HG03280 (cell line): ENCODE data around the gene PUDP.
"Not testable (repeated sequence)": the region's sequence is repeated elsewhere in the genome, so short reads cannot be mapped to it uniquely, and the experiment has no call there.

Experiments
- ATAC-seq: cut with Tn5 transposase; IDR thresholded peaks from one replicate; pipeline ENCODE4 v1.9.1; 2021; ENCODE audit warnings: mild to moderate bottlenecking, moderate library complexity; ENCODE audit not compliant: unreplicated experiment

The PUDP gene

DNA sequence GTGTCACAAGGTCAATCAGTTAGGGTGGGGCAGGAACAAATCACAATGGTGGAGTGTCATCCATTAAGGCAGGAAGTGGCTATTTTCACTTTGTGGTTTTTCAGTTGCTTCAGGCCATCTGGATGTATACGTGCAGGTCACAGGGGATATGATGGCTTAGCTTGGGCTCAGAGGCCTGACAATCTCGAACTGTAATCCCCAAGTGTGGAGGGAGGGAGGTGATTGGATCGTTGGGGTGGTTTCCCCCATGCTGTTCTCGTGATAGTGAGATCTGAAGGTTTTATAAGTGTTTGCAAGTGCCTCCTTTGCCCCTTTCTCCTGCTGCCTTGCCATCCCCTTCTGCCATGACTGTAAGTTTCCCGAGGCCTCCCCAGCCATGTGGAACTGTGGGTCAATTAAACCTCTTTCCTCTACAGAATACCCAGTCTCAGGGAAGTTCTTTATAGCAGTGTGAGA, 37.1 kb downstream of the PUDP start:
- ATAC-seq = peak; percentile 51

DNA sequence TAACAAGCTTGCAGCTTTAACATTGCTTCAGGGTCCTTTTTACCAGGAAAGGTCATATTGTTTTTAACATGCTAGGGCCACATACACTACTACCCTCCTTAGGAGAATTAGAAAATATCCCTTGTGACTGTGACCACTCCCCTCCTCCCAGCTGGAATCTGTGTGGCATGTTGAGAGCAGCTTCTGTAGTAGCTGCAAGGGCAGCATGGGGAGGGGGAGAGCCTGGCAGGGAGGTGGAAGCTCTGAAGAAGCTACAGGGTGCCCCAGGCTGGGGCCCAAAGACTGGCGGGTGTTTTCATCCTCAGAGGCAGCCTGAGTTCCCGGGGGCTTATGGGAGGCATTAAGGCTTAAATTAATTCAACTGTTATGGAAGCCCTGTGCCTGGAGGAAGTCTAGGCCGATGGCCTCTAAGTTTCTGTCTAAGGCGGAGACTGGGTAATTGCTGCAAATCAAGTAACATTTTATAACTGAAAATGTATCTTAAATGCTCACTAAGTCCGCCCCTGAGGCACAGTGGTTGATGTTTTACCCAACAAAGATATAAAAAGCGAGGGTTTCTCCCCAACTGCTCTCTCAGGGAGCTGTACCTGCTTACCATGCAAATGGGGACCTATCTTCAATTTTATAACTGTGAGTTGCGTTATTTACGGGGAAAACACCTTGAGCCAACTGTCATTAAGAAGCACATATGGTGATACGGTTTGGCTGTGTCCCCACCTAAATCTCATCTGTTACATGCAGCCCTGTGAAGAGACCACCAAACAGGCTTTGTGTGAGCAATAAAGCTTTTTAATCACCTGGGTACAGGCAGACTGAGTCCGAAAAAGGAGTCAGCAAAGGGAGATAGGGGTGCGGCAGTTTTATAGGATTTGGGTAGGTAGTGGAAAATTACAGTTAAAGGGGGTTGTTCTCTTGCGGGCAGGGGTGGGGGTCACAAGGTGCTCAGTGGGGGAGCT, 37.8 kb downstream of the PUDP start:
- ATAC-seq = peak; percentile 69

DNA sequence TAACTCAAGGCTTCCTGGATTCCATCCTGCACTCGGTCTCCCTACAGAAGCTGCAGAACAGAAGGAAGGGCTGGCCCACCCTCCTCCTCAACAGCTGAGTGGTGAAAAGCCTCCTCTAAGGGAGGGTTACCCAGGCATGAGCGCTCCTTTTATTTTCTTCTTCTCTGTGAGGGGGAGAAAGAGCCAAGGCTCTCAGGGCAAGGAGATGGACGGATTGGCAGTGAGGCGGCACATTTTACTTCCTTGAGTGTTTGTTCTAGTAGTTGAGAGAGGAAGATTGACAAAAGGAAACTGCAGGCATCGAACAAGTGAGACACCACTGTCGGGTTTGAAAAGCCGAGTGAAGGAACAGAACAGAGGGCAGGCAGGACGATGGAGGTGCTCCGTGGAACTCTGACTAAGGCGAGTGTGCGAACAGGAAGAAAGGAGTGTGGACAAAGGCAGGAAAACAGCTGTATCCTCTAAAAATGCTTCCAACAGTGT, 38.9 kb downstream of the PUDP start:
- ATAC-seq = no peak

DNA sequence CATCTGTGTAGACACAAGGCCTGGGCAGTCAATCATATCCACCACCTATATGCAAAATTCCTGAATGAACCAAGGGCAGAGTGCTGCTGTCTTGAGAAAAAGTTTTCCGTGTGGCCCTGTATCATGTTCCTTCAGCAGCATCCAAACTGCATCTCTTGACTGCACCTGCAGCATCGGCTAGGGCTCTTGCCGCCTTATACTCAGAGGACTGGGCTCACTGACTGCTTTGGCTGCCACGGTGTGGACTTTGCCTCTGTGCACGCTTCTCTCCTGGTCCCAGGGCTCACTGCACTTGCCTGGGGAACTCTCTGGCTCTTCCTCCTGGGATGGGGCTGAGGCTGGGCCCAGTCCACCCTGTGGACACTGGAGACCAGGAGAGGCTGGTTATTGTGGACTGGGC, 39.9 kb downstream of the PUDP start:
- ATAC-seq = no peak

DNA sequence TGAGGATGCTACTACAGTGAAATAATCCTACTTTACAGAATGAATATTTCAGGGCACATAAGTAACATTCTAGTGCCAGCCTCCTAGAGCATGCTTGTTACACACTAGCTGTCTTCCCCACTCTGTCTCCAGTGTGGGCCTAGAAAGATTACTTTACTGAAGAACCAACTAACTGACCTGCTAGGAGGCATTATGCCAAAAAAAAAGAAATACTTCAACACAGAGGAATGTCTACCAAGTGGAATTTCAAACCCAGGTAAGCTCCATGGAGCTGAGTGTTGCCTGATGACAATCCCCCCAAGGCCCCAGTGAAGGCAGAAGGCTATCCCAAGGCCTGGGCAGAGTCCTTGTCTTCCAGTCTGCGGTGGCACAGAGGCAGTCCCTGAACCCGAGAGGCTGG, 41.3 kb downstream of the PUDP start:
- ATAC-seq = no peak

DNA sequence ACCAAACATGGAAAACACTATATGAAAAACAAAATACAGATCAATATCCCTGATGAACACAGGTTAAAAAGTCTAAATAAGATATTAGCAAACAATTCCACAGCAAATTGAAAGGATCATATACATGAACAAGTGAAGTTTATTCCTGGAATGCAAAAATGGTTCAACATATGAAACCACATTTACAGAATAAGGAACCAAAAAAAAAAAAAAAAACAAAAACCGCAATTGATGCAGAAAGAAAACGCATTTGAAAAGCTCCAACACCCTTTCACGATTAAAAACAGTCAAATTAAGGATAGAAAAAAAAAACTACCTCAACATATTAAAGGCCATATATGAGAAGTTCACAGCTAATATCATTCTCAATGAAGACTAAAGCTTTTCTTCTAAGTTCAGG, 45.8 kb downstream of the PUDP start:
- no peak for ATAC-seq

DNA sequence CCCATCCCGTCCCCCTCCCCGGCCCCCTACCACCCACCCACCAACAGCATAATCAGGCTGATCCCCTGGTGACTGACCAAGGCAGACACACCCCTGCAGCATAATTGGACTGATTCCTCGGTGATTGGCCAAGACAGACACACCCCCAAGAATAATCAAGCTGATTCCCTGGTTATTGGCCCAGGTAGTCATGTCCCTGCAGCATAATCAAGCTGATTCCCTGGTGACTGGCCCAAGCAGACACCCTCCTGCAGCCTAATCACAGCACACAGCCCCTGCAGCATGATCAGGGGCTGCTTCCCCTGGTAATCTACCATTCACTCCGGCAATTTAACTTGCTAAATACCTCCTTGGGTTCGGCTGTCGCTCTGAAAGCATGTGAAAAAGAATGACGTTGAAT, 47.9 kb downstream of the PUDP start:
- no peak for ATAC-seq

DNA sequence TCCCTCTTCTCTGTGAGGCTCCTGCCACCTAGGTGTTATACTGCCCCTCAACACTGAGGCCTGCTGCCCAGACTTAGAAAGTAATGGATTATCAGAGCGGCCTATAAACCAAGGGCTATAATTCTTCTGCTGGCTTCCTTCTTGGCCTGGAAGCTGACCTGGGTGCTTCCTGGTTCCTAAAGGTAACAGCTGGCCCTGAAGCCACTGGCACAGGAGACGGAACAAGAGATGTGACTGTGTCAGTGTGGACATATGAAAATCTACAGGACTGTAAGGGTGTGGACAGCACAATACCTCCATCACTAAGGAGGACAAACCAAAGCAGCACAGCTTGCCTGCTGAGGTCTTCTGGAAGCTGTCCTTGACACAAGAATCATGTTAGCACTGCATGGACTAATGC, 52.3 kb downstream of the PUDP start:
- ATAC-seq = not testable (repeated sequence)

DNA sequence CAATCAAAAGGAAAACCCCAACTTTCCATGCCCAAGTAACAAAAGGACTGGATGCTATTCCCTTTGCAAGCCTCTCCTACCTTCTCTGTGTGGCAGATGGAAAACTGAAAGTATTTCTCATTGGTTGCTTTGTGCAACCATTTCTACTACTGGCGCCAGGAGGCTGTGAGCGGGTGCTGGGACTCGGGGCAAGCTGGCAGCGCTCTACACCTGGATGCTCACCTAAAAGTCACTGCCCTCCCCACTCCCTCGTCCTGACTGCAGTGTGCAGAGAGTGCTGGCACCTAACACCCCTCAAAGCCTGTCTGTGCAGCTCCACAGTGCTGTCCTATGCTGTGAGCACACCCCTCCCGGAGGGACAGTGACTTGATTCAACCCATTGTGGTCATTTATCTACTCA, 54.6 kb downstream of the PUDP start:
- no peak for ATAC-seq

DNA sequence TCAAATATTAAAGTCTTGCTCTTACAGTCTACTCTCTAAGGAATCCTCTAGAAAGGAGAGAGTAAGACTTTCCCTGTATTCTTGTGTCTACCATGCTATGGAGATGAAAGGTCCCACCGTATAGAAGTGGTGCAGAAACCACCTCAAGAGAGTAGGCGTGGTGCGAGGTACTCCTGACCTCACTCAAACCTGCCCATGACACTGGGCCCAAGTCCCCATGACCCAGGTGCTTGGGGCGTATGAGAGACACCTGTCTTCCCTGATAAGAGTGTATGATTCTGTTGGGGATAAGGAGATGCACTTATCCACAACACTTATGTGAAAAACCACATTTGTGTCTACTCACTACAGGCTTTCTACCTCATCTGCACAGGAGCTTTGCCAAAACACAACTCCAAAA, 55.4 kb downstream of the PUDP start:
- ATAC-seq = no peak

DNA sequence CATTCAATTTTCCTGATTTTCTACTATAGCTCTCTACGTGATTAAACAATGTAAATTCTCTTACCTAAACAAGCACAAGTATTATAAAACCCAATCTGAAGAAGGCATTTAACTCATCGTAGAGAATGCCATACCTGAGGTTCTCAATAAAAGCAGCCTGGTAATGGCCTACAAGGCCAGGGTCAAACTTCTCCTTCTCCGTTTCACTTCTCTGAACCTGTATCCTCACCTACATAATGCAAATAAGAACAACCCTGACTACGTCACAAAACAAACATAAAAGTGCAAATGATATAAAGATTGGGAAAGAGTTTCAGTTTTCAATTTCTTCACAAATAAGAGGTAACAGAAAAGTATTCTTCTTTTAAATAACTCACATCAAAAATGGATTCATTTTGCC, 56.0 kb downstream of the PUDP start:
- ATAC-seq = no peak

DNA sequence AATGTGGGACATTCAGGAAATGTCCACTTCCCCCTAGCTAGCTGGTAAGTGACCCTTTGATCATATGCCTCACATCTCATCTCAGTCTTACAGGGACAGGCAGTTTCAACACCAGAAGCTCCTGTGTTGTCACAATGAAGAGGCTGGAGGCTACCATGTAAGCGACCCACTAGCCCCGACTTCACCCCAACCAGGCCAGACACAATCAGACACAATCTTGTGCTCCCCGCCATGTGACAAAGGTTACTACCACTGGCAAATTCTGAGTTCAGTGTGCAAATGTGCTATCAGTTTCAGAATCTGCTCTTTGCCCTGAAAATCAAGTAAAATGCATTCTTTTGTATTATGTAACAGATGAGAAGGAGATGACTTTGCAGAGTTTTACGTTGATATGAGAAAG, 57.3 kb downstream of the PUDP start:
- ATAC-seq = no peak

DNA sequence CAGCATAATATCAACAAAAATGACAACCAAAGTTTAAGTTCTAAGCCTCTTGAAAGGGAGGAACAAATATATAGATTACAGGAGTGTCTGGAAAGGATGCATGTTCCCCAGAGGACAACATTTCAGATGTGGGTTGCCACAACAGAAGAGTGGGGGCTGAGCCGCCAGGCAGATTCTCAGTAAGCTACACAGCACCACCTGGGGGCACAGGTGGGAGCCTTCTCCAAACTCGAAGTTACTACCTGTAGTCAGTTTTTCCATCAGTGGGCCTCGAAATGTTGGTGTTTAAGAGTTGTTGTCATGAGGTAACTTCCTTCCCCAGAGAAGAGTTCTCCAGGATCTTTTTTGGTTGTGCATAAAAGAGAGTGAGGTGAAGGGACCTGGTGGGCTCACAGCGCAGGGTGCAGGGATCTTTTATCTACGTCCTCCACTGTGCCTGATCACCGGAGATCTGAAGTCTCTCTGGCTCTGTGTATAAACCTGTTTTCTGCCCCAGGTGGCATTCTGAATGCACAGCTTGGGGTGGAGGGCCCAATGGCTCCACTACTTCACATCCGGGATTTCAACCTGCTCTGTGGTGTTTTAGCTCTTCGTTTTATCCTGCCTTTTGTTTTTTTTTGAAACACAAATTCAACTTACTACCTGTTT, 58.9 kb downstream of the PUDP start:
- no peak for ATAC-seq

DNA sequence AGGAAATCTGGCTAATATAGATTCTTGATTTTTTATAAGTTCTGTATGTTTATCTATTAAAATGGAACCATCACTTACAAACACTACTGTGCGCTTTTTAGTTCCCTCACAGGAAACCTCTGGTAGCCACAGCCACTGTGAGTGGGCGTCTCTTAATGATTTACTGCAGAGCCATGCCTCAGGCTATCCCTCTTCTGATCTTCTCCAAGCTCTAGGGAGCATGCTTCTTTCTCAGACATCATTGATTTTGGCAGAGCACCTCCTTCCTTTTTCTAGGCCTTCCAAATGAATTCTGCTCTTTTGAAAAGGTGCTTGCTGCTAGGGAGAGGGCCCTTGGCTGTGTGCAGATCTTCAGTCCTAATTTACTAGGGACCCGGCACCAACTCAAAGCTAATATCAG, 61.6 kb downstream of the PUDP start:
- no peak for ATAC-seq

DNA sequence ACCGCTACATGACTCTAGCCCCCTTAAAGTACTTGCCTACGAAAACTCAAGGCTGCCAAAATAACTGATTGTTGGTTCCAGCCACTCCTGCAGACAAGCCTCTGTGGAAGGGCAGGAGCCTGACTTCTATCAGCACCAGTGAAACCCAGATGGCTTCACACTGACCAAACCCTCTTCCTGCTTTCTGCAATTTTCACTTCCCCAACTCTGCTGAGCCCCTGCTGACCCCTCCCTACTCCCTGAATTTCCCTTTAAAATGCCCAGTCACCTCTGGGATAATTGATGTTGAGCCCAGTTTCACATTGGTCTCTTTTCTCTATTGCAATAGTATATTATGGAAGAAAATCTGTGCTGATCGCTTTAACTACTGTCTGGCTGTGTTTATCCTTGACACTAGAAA, 62.1 kb downstream of the PUDP start:
- no peak for ATAC-seq

DNA sequence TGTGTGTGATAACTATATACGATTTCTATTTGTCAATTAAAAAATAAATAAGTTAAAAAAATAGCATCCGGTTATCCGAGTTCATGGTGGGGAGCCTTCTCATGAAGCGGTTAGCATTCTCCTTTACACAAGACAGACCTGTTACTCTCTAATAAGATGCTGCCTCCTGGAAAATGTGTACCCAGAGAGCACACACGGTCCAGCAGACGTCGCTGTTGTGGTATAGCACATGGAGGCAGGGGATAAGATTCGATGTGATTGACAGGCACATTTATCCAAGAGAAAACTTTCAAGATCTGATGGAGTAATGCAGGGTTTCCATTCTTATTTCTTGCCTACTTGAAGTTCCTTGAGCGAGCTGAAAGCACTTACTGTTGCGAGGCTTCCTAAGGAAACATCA, 63.1 kb downstream of the PUDP start:
- no peak for ATAC-seq

DNA sequence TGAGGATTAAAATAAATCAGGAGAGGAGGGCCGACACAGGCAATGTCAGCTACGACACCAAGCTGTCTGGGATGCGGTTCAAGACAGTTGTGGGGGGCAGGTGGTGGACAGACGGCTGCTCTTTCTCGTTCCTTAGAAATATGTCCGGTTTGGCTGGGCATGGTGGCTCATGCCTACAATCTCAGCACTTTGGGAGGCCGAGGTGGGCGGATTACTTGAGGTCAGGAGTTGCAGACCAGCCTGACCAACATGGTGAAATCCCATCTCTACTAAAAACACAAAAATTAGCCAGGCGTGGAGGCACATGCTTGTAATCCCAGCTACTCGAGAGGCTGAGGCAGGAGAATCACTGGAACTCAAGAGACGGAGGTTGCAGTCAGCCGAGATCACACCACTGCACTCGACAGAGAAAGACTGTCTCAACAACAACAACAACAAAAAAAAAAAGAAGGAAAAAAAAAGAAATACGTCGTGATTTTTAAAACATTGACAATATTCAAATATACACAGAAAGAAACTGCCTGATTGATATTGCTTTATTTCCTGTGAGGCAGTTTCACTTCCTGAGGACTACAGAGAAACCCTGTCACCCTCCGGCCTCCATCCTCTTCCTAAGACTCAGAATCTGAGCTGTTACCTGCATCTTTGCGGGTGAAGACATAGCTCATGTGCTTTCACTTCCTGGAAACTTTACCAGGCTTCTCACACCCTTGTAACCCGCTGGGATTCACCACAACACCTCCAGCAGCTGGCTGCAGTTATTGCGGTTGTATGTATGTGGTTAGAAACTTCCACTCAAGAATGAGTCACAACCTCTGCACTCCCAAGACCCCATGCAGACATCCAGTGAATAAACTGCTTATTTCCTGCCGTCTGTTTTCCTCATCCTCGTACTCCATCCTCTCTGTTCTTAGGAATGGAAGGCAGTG, 64.2 kb downstream of the PUDP start:
- ATAC-seq = peak; percentile 90

DNA sequence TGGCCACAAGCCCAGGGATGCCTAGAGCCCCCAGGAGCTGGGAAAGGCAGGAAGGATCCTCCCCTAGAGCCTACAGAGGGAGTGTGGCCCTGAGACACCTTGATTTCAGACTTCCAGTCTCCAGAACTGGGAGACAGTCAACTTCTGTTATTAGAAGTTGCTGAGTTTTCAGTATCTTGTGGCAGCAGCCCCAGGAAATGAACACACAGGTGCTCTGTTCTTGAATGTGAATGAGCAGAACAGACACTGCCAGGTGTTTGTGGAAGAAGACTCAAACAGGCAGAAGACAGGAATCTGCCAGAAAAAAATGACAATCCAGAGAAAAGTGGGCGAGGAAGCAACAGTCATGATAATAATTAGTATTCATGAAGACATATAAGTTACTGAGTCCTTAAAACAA, 64.9 kb downstream of the PUDP start:
- no peak for ATAC-seq

DNA sequence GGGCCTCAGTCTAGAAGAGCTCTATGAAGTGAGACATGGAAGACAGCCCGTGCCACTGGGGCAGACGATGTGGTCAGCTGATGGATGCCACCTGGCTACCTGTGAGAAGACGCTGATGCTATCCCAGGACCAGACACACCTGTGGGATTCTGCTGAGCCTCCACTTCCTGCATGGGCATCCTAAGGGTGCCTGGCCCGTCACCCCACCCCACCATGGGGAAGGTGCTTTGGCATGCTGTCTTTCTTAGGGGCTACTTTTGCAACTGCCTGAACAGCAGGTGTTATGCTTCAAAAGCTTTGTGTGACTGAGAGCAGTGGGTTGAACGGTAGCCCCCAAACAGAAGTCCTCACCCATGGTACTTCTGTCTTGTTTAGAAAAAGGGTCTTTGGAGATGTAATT, 65.4 kb downstream of the PUDP start:
- no peak for ATAC-seq

DNA sequence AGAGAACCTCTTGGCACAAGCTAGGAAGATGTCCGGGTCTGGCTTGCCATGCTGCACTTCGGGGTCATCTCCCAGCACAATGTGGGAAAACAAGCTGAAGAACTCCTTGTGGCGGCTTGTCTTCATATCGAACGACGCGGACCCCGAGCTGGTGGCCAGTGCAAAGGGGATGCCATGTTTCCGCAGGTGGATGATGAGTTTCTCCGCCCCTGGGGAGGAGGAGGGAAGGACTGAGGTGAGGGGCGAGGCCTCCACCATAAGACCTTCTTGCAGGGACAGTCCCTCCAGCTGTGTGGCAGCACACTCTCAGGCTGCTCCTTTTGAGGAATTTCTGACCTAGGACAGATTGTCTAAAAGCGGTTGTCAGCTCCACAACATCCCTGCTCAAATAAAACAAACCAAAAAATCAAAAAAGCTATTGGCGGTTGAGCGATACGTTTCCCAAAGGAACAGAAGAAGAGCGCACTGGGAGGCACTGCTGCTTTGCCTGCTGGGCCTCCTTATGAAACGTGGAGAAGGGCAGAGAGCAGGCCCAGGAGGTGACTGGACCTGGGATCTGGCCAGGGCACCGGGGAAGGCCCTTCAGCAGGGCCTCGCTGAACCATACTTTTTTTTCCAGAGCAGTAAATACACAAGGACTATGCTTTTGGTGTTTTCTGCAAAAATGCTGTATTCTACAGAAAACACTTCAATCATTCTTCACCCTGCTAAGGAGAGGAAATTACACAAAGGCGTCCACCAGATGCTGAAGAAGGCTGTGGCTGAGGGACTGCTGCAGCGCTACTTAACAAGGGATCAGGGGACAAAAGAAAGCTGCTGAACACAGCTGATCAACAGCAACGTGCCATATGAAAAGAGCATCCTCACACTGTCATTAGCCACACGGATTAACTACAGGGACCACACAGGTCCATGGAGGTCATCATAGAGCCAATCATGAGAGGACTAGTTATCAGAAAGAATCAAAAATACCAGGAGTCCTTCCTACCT, 70.4 kb downstream of the PUDP start:
- no peak for ATAC-seq
